ENCODE data around the gene PRKX.
"Not testable (repeated sequence)": the region's sequence is repeated elsewhere in the genome, so short reads cannot be mapped to it uniquely, and the experiment has no call there.

PRKX gene

DNA sequence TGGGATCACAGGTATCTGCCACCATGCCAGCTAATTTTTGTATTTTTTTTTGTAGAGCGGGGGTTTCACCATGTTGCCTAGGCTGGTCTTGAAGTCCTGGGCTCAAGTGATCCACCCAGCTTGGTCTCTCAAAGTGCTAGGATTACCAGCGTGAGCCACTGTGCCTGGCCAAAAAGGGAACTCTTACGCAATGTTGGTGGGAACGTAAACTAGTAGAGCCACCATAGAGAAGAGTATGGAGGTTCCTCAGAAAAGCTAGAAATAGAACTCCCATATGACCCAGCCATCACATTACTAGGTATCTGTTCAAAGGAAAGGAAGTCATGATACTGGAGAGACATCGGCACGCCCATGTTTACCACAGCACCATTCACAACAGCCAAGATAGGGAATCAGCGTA lies 85.9 kb downstream of the PRKX start:
- Histone ChIP-seq H3K4me2 (ENCODE audit: insufficient read depth, low read length) (no peak overlapping the region), H3K9me3 (ENCODE audit: insufficient read depth, low read length, severe bottlenecking) (no peaks in the 10 kb centered on the region), H4K20me1 (ENCODE audit: insufficient read depth, low read length) (no peaks in the 10 kb centered on the region), H2AFZ (ENCODE audit: low read depth, low read length) (no peak overlapping the region), H3K79me2 (ENCODE audit: insufficient read depth, low read length) (no peaks in the 10 kb centered on the region), H3K9ac (ENCODE audit: low read depth, low read length) (no peak overlapping the region), H3K27me3 (ENCODE audit: insufficient read depth, low read length, poor library complexity) (no peaks in the 10 kb centered on the region), H3K36me3 (ENCODE audit: insufficient read depth, low read length) (peaks cover 27% of the 10 kb centered on the region), H3K4me3 (ENCODE audit: low read depth in 1 of 2, low read length in 2 of 2) (no peak overlapping the region), H3K4me1 (ENCODE audit: insufficient read depth, low read length) (no peaks in the 10 kb centered on the region), H3K27ac (ENCODE audit: low read length) (no peak overlapping the region)
- DNase-seq (no peak), ATAC-seq (ENCODE audit: insufficient read depth, low read depth) (no peak)
- no peak for TF ChIP-seq EZH2 (IDR thresholded peaks at IDR 0.05; ENCODE audit: borderline replicate concordance, low read depth, low read length, severe bottlenecking)
- TF ChIP-seq, protein P1, sequence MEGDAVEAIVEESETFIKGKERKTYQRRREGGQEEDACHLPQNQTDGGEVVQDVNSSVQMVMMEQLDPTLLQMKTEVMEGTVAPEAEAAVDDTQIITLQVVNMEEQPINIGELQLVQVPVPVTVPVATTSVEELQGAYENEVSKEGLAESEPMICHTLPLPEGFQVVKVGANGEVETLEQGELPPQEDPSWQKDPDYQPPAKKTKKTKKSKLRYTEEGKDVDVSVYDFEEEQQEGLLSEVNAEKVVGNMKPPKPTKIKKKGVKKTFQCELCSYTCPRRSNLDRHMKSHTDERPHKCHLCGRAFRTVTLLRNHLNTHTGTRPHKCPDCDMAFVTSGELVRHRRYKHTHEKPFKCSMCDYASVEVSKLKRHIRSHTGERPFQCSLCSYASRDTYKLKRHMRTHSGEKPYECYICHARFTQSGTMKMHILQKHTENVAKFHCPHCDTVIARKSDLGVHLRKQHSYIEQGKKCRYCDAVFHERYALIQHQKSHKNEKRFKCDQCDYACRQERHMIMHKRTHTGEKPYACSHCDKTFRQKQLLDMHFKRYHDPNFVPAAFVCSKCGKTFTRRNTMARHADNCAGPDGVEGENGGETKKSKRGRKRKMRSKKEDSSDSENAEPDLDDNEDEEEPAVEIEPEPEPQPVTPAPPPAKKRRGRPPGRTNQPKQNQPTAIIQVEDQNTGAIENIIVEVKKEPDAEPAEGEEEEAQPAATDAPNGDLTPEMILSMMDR (IDR thresholded peaks at IDR 0.05; ENCODE audit: borderline replicate concordance, extremely low read depth, low read length, poor library complexity, severe bottlenecking): no peak

DNA sequence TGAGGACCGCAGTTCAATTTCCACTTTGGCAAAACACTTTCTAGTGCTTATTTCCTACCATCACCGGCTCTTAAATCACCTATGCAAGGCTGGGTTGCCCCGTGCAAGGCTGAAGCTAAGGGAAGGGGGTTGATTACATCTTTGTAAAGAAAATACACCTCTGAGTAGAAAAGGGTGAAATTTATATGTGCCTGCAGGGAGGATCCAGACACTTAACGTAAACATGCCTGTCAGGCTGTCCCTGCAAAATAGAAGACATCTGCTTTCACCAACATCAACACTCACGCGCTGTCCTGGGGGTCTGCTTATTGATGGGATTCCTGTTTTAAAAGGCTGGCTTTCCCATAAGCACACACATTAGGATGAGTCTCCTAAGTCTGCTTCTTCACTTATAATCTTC lies 92.0 kb downstream of the PRKX start:
- Histone ChIP-seq H4K20me1 (ENCODE audit: insufficient read depth, low read length) (no peaks in the 10 kb centered on the region), H3K27ac (ENCODE audit: low read length) (no peak overlapping the region), H3K79me2 (ENCODE audit: insufficient read depth, low read length) (no peaks in the 10 kb centered on the region), H3K4me1 (ENCODE audit: insufficient read depth, low read length) (no peaks in the 10 kb centered on the region), H2AFZ (ENCODE audit: low read depth, low read length) (no peak overlapping the region), H3K36me3 (ENCODE audit: insufficient read depth, low read length) (peaks cover 39% of the 10 kb centered on the region), H3K27me3 (ENCODE audit: insufficient read depth, low read length, poor library complexity) (no peaks in the 10 kb centered on the region), H3K9me3 (ENCODE audit: insufficient read depth, low read length, severe bottlenecking) (no peaks in the 10 kb centered on the region), H3K9ac (ENCODE audit: low read depth, low read length) (no peak overlapping the region), H3K4me2 (ENCODE audit: insufficient read depth, low read length) (no peak overlapping the region), H3K4me3 (ENCODE audit: low read depth in 1 of 2, low read length in 2 of 2) (no peak overlapping the region)
- DNase-seq: no peak
- TF ChIP-seq, protein P1 (IDR thresholded peaks at IDR 0.05; ENCODE audit: borderline replicate concordance, extremely low read depth, low read length, poor library complexity, severe bottlenecking): no peak
- no peak for TF ChIP-seq EZH2 (IDR thresholded peaks at IDR 0.05; ENCODE audit: borderline replicate concordance, low read depth, low read length, severe bottlenecking)
- ATAC-seq (ENCODE audit: insufficient read depth, low read depth): no peak

DNA sequence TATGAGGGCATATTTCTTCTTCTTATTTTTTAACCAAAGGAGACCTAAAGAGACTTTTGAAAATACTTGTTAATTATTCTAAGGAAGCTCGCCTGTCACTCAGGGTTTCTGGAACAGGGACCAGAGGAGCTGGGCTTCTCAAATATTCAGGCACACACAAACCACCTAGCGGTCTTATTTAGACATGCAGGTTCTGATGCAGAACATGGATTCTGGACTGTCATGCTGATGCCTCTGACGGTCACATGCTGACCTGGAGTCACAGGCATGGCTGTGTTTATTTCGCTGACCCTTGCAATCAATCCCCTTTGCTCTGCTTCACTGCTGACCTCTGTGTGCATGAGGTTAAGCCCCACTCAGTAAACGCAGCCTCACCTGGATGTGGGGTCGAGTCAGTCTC lies 101.7 kb downstream of the PRKX start:
- not testable (repeated sequence) for H3K4me1 ChIP-seq (ENCODE audit: insufficient read depth, low read length); H3K27me3 ChIP-seq (ENCODE audit: insufficient read depth, low read length, poor library complexity); H3K9me3 ChIP-seq (ENCODE audit: insufficient read depth, low read length, severe bottlenecking); DNase-seq; H4K20me1 ChIP-seq (ENCODE audit: insufficient read depth, low read length); H3K79me2 ChIP-seq (ENCODE audit: insufficient read depth, low read length); H3K4me2 ChIP-seq (ENCODE audit: insufficient read depth, low read length); H3K9ac ChIP-seq (ENCODE audit: low read depth, low read length); H3K27ac ChIP-seq (ENCODE audit: low read length); ATAC-seq (ENCODE audit: insufficient read depth, low read depth); H3K4me3 ChIP-seq (ENCODE audit: low read depth in 1 of 2, low read length in 2 of 2); H2AFZ ChIP-seq (ENCODE audit: low read depth, low read length)
- peaks cover 12% of the 10 kb centered on the region; the same call in 1 of the 2 replicates for H3K36me3 ChIP-seq (ENCODE audit: insufficient read depth, low read length)

DNA sequence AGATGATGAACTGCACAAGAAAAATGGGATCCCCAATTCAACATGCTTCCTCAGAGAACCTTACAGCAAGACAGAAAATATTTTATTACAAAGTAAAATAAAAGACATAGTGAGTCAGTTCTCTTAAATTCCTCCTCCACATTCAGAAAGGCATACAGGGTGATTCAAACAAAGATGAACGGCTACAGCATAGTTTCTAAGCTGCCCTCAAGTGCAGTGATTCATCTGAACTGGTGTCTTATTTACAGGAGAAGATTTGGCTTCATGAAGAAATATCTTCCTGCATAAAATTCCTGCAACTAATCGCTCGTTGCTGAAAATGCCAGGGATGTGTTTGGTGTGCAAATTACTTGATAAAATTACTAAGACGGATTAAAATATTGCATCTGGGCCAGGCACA lies 103.6 kb downstream of the PRKX start:
- Histone ChIP-seq H3K9me3 (ENCODE audit: insufficient read depth, low read length, severe bottlenecking) (no peaks in the 10 kb centered on the region), H3K4me1 (ENCODE audit: insufficient read depth, low read length) (no peaks in the 10 kb centered on the region), H3K9ac (ENCODE audit: low read depth, low read length) (no peak overlapping the region), H3K27me3 (ENCODE audit: insufficient read depth, low read length, poor library complexity) (no peaks in the 10 kb centered on the region), H3K4me3 (ENCODE audit: low read depth in 1 of 2, low read length in 2 of 2) (no peak overlapping the region), H4K20me1 (ENCODE audit: insufficient read depth, low read length) (no peaks in the 10 kb centered on the region), H3K27ac (ENCODE audit: low read length) (no peak overlapping the region), H3K36me3 (ENCODE audit: insufficient read depth, low read length) (peaks cover 6% of the 10 kb centered on the region; the same call in 1 of the 2 replicates), H2AFZ (ENCODE audit: low read depth, low read length) (no peak overlapping the region), H3K79me2 (ENCODE audit: insufficient read depth, low read length) (no peaks in the 10 kb centered on the region), H3K4me2 (ENCODE audit: insufficient read depth, low read length) (no peak overlapping the region)
- TF ChIP-seq EZH2 (IDR thresholded peaks at IDR 0.05; ENCODE audit: borderline replicate concordance, low read depth, low read length, severe bottlenecking): no peak
- TF ChIP-seq, protein P1 (IDR thresholded peaks at IDR 0.05; ENCODE audit: borderline replicate concordance, extremely low read depth, low read length, poor library complexity, severe bottlenecking): no peak
- ATAC-seq (ENCODE audit: insufficient read depth, low read depth) (no peak), DNase-seq (no peak)
